ENCODE data around the gene LRRC4C. TPM values are rescaled to one million over a fixed set of nuclear protein-coding genes. Genes with fewer than 3 reads are reported as not detected.

LRRC4C gene
- total and polyA plus RNA-seq, 12 donors: 0.15 to 0.93 (median 0.40) TPM

- Histone ChIP-seq H3K36me3 (no peaks in the 10 kb centered on the region), H3K27ac (no peak overlapping the region), H3K4me3 (no peak overlapping the region), H3K27me3 (peaks cover 0 to 33% (median 20%) of the 10 kb centered on the region in 7 donors), H3K4me1 (peaks cover 0 to 9% (median 0%) of the 10 kb centered on the region in 9 donors), H3K9me3 (no peaks in the 10 kb centered on the region)
- DNase-seq: no peak
- 66 to 73% methylated on average over 4 of the region's 4 CpGs for WGBS, 2 donors
- no peak for ATAC-seq
- intact Hi-C loops (cut with DNase I): no loop called here
- TF ChIP-seq CTCF (IDR thresholded peaks at IDR 0.05): no peak
These were observed 1164.0 kb downstream of the LRRC4C start for GRCh38 chr11:40295466-40295865.

- DNase-seq (no peak), ATAC-seq (no peak)
- no peaks in the 10 kb centered on the region for H3K36me3 ChIP-seq
- no peak overlapping the region for H3K27ac ChIP-seq
- H3K27me3 ChIP-seq: peaks cover 0 to 33% (median 20%) of the 10 kb centered on the region in 7 donors
- H3K4me3 ChIP-seq: no peak overlapping the region
- intact Hi-C loops (cut with DNase I): no loop called here
- no peak for TF ChIP-seq CTCF (IDR thresholded peaks at IDR 0.05)
- 57 to 67% methylated on average over 9 of the region's 9 CpGs for WGBS, 2 donors
- H3K4me1 ChIP-seq: peaks cover 0 to 9% (median 0%) of the 10 kb centered on the region in 9 donors
- no peaks in the 10 kb centered on the region for H3K9me3 ChIP-seq
These were observed 1164.7 kb downstream of the LRRC4C start for GRCh38 chr11:40294741-40295140.

- DNase-seq (no peak), ATAC-seq (no peak)
- peaks cover 0 to 33% (median 20%) of the 10 kb centered on the region in 7 donors for H3K27me3 ChIP-seq
- H3K36me3 ChIP-seq: no peaks in the 10 kb centered on the region
- peak overlapping the region in 2 of 10 donors; percentile 28 to 58 for H3K4me3 ChIP-seq
- TF ChIP-seq CTCF (IDR thresholded peaks at IDR 0.05): peak in 1 of 9 donors; percentile 6
- H3K4me1 ChIP-seq: peaks cover 0 to 9% (median 0%) of the 10 kb centered on the region in 9 donors
- no peak overlapping the region for H3K27ac ChIP-seq
- intact Hi-C loops (cut with DNase I): no loop called here
- 68 to 72% methylated on average over 13 of the region's 13 CpGs for whole genome bisulfite sequencing, 2 donors
- no peaks in the 10 kb centered on the region for H3K9me3 ChIP-seq
These were observed 1165.1 kb downstream of the LRRC4C start for GRCh38 chr11:40294349-40294735.

- peak overlapping the region; percentile 25 to 63 (median 55) for H3K4me3 ChIP-seq
- intact Hi-C loops (cut with DNase I): no loop called here
- ATAC-seq (peak; percentile 71 to 92 (median 90)), DNase-seq (peak; percentile 35 to 44)
- 1 to 2% methylated on average over 27 of the region's 27 CpGs for WGBS, 2 donors
- H3K4me1 ChIP-seq: peaks cover 0 to 12% (median 0%) of the 10 kb centered on the region in 9 donors
- H3K27me3 ChIP-seq: peaks cover 0 to 33% (median 20%) of the 10 kb centered on the region in 7 donors
- H3K36me3 ChIP-seq: no peaks in the 10 kb centered on the region
- no peaks in the 10 kb centered on the region for H3K9me3 ChIP-seq
- TF ChIP-seq CTCF (IDR thresholded peaks at IDR 0.05): peak; percentile 46 to 83 (median 78)
- H3K27ac ChIP-seq: peak overlapping the region in 8 of 10 donors; percentile 38 to 78 (median 71)
These were observed 1165.7 kb downstream of the LRRC4C start for GRCh38 chr11:40293655-40294348.
